Measurements from ENCODE around the gene FGF19.

The FGF19 gene

DNA sequence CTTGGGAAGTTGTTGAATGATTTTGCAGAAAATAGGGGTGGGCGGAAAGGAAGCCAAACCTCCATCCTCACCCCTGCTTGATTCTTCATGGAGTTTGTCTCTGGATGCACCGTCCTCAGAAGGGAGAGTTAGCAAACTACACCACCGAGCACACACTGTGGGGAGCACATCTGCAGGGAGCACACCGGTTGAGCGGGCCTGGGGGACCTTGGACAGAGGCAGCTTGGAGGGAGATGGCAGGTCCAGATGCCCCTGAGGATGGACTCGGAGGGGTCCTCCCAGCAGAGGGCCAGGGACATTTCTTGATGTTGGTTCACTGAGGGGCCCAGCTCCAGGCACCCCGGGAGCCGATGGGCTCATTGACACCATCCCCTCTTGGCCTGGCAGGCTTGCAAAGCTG lies 15.1 kb upstream of the FGF19 start:
- in situ Hi-C loops (cut with HindIII; ENCODE audit: low sequenced_read_pairs) = no loop called here

- in situ Hi-C loops (cut with HindIII; ENCODE audit: low sequenced_read_pairs) = no loop called here
Measured at GRCh38 chr11:69718147-69718546, 14.3 kb upstream of the FGF19 start.

- in situ Hi-C loops (cut with HindIII; ENCODE audit: low sequenced_read_pairs) = no loop called here
Measured at GRCh38 chr11:69716891-69717747, 13.3 kb upstream of the FGF19 start.

GRCh38 chr11:69716099-69716498 lies 12.3 kb upstream of the FGF19 start:
- in situ Hi-C loops (cut with HindIII; ENCODE audit: low sequenced_read_pairs) = no loop called here

GRCh38 chr11:69715446-69715845 lies 11.6 kb upstream of the FGF19 start:
- in situ Hi-C loops (cut with HindIII; ENCODE audit: low sequenced_read_pairs) = no loop called here

DNA sequence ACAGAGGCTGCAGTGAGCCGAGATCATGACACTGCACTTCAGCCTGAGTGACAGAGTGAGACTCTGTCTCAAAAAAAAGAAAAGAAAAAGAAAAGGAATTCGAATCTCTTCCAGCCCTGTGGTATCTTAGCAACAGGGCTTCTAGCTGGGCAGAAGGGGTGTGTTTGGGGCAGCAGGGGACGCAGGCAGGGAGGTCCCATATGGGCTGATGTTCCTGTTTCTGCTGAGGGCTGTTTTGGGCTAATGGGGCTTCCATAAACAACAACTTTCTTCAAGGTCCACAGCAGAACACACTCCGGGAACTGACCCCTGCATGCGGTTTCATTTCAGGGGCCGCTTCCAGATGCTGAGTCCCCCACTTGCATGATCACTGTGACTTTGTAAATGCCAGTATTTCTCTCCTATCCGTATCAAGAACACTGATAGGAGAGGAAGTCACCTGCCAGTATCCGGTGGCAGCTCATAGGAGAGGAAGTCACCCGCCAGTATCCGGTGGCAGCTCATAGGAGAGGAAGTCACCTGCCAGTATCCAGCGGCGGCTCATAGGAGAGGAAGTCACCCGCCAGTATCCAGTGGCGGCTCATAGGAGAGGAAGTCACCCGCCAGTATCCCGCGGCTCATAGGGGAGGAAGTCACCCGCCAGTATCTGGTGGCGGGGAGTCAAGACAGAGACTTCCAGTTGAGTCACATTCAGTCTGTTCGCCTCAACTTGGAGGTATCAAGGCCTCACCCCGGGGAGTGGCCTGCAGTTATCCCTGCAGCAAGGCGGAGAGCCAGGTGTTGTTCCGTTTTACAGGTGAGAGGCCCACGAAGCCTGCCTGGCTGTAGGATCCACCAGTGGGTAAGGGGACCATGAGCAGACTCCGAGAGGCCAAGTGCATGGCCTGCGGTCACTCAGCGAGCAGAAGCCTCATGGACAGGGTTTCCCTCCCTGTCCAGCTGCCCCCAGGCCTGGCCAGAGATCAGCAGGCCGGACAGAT lies 8.3 kb upstream of the FGF19 start:
- in situ Hi-C loops (cut with HindIII; ENCODE audit: low sequenced_read_pairs) = no loop called here

GRCh38 chr11:69708736-69709401 lies 5.0 kb upstream of the FGF19 start:
- in situ Hi-C loops (cut with HindIII; ENCODE audit: low sequenced_read_pairs) = no loop called here

DNA sequence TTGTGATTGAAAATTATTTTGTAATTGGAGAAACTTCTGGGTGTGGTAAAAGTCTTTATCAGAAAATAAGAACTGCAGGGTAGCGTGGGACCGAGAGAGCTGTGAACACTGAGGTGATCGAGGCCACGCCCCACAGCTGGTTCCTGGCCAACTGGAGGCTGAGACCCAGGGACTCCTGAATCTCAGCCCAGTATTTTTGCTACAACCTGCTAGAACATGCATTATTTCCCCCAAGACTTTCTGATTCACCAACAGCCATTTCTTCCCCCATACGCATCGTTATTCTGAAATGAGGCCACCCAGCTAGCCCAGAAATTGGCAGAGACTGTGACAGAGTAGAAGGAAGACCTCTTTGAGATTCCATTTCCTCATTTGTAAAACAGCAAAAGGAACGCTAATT lies 3.4 kb upstream of the FGF19 start:
- in situ Hi-C loops (cut with HindIII; ENCODE audit: low sequenced_read_pairs) = no loop called here

GRCh38 chr11:69705901-69706787 lies 2.3 kb upstream of the FGF19 start:
- in situ Hi-C loops (cut with HindIII; ENCODE audit: low sequenced_read_pairs) = no loop called here

DNA sequence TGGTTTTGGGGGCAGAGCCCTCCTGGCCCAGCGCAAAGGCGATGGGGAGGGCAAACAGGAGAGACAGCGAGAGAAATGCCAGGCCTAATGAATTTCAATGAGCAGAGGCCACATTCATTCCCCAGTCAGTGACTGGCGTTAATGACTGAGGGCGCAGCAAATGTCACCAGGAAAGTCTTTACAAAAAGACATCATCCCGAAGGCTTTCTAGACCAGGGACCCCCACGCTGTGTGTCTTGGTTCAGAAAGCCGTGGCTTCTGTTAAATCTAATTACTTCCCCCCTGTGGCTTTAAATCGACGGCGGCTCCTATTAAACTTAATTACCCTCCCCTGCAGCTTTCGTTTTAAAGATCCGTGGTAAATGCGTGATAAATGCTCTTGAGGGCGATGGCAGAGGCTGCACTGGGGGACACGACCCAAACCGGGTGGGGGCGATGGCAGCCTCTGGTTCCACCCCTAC lies 1.6 kb upstream of the FGF19 start:
- in situ Hi-C loops (cut with HindIII; ENCODE audit: low sequenced_read_pairs) = no loop called here

GRCh38 chr11:69704508-69705253 lies 859 bp upstream of the FGF19 start:
- in situ Hi-C loops (cut with HindIII; ENCODE audit: low sequenced_read_pairs) = no loop called here

GRCh38 chr11:69703453-69703767 lies 412 bp downstream of the FGF19 start:
- in situ Hi-C loops (cut with HindIII; ENCODE audit: low sequenced_read_pairs) = no loop called here

DNA sequence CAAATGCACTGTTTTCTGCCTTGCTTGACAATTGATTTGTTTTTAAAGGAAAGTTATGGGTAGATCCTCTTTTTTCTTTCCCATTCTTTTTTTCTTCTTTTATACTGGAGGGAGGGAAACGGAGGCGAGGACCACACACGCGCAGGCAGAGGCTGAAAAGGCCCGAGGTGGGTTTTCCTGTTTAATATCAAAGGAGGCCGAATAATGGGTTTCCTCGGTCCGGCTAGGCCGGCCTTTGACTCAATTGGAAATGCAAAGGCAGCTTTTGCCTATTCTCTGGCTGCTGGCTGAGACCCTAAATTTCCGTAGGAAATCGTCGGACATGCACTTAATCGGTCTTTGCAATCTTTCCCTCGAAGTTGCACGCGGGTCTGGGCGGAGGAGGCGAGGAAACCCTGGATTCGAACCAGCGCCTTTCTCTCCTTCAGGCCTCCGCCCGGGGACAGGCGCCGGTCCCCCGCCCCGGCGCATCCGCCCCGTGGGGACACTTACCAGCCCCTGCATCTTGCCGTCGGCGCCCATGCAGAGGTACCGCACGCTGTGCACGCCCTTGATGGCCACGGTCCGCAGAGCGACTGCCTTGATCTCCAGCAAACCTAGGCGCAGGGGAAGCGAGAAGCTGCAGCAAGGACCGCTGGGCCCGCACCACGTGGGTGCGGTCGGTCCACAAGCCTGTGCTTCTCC lies 911 bp downstream of the FGF19 start:
- in situ Hi-C loops (cut with HindIII; ENCODE audit: low sequenced_read_pairs) = no loop called here

- in situ Hi-C loops (cut with HindIII; ENCODE audit: low sequenced_read_pairs) = no loop called here
Measured at GRCh38 chr11:69702239-69702691, 1.6 kb downstream of the FGF19 start.

- in situ Hi-C loops (cut with HindIII; ENCODE audit: low sequenced_read_pairs) = no loop called here
Measured at GRCh38 chr11:69700278-69701140, 3.3 kb downstream of the FGF19 start.

GRCh38 chr11:69699213-69699612 lies 4.6 kb downstream of the FGF19 start:
- in situ Hi-C loops (cut with HindIII; ENCODE audit: low sequenced_read_pairs) = no loop called here

GRCh38 chr11:69698362-69698761 lies 5.5 kb downstream of the FGF19 start:
- in situ Hi-C loops (cut with HindIII; ENCODE audit: low sequenced_read_pairs) = no loop called here

DNA sequence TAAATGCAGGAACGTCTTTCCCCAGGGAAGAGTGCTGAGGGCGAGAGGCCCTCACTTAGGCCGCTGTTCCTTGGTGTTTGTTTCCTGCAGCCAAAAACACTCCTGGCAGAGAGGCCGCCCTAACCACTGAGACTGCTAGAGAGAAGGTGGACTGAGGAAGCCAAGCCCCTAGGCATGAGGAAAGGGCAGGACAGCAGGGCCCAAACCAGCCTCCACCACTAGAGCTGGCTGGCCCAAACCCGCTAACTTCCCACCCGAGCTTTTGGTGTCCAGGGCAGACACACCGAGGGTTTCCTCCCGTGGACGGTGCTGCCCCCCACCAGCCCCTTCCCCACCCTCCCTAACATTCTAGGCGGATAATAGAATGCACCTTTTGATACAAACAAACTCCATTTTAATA lies 6.0 kb downstream of the FGF19 start:
- in situ Hi-C loops (cut with HindIII; ENCODE audit: low sequenced_read_pairs) = no loop called here
